HEK293T (cell line): ENCODE results near the gene PARVA.

ENCODE experiments used
- ARNT ChIP-seq: fragments of 450-650 bp; IDR thresholded peaks from 2 replicates; pipeline ENCODE4 v1.6.1; 2017; ENCODE audit warnings: mild to moderate bottlenecking
- BHLHE40 ChIP-seq: fragments of 450-650 bp; IDR thresholded peaks from 2 replicates; pipeline ENCODE4 v1.6.1; 2016; ENCODE audit warnings: mild to moderate bottlenecking, moderate library complexity, borderline replicate concordance
- CTBP1 ChIP-seq: fragments of 450-650 bp; IDR thresholded peaks from 2 replicates; pipeline ENCODE4 v1.6.1; 2016; ENCODE audit warnings: borderline replicate concordance
- ELF4 ChIP-seq: fragments of 450-650 bp; IDR thresholded peaks from 2 replicates; pipeline ENCODE4 v1.6.1; 2017; ENCODE audit warnings: antibody characterized with exemption
- FOXK2 ChIP-seq: fragments of 450-650 bp; IDR thresholded peaks from 2 replicates; pipeline ENCODE4 v1.6.1; 2016; ENCODE audit warnings: mild to moderate bottlenecking
- FOXM1 ChIP-seq: fragments of 450-650 bp; IDR thresholded peaks from 2 replicates; pipeline ENCODE4 v1.6.1; 2017; ENCODE audit warnings: mild to moderate bottlenecking, borderline replicate concordance
- HDGF ChIP-seq: fragments of 450-650 bp; IDR thresholded peaks from 2 replicates; pipeline ENCODE4 v1.6.1; 2017; ENCODE audit warnings: antibody characterized with exemption, borderline replicate concordance
- LEF1 ChIP-seq: fragments of 450-650 bp; IDR thresholded peaks from 2 replicates; pipeline ENCODE4 v1.6.1; 2017; ENCODE audit warnings: mild to moderate bottlenecking, borderline replicate concordance
- SP1 ChIP-seq: fragments of 450-650 bp; IDR thresholded peaks from 2 replicates; pipeline ENCODE4 v1.6.1; 2017

DNA sequence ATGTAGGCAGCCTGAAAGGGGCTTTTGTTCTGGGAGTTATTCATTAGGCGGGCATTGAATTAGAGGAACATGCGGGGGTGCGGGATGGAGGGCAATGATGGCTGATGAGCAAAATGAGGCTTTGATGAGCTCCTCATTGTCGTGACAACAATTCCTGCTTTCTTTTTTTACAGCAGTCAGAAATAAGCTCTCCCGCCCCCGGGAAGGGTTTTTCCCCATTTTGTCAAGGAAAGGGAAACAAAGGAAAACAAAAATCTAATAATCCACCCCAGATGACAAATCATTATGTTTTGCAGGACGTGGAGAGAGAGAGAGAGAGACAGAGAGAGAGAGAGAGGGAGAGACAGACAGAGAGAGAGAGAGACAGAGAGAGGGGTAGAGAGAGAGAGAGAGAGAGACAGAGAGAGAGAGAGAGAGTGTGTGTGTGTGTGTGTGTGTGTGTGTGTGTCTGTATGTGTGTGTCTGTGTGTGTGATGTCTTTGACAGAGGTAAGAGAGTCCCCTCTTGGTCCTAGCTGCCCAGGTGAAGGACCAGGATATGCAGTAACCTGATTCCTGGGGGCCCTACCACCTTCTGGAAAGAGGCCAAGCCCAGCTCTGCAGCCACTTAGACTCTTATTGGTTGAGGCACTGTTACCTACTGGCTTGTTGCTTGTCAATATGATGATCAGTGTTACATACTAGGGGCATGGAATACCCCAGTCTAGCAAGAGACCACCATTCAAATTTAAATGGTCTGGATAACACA lies 46.7 kb upstream of the PARVA start:
- TF ChIP-seq FOXM1 (no peak), ARNT (no peak), BHLHE40 (no peak), FOXK2 (no peak), ELF4 (no peak), CTBP1 (no peak), LEF1 (no peak), HDGF (no peak), SP1 (no peak)
